Kidney epithelial cell (primary cell): ENCODE results near the gene ERICH4. TPM values are rescaled to one million over a fixed set of nuclear protein-coding genes. Genes with fewer than 3 reads are reported as not detected.

Experiments used
- DNase-seq: peaks from one replicate; pipeline ENCODE4 v3.0.0-alpha.2; 2010; ENCODE audit warnings: low read depth
- H3K27me3 ChIP-seq: 2 replicates; pipeline ENCODE4 v1.6.0; 2011; ENCODE audit warnings: low read length; ENCODE audit not compliant: control insufficient read depth, insufficient read depth
- H3K36me3 ChIP-seq: 2 replicates; pipeline ENCODE4 v1.5.1; 2011; ENCODE audit warnings: low read length; ENCODE audit not compliant: control insufficient read depth, insufficient read depth
- H3K4me3 ChIP-seq: 2 replicates; pipeline ENCODE4 v1.5.1; 2011; ENCODE audit warnings: low read depth, mild to moderate bottlenecking, control low read depth, low read length
- CTCF ChIP-seq: IDR thresholded peaks from 2 replicates; pipeline ENCODE4 v1.5.1; 2011; ENCODE audit warnings: mild to moderate bottlenecking, moderate library complexity, low read length, control low read depth, inconsistent platforms; ENCODE audit not compliant: insufficient read depth, poor library complexity, severe bottlenecking
- total RNA-seq: library from RNA; depleted of rRNA; stranded (reverse); fragments of >200 nt; gene quantifications from 2 replicates; pipeline ENCODE4 v1.2.3, GENCODE V29; 2015

ERICH4 gene
- total RNA-seq, 1 donor from 2014 or later: not detected

DNA sequence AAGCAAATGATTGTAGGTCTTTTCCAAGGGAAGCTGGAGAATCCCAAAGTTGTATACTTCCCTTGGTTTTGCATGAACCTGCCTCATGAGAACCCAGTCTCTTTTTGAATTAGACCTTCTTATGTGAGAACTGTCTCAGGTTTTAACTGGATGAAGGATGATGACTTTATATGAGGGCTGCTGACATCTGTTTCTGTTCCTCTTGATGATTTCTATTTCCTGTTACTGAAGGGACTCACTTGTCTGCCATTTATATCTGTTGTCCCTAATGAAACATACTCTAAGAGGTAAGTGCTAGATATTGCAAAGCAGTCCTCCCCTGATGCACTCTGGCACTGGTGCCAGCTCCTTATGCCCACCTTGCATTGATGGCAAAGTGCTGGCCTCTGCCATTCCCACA is 33.6 kb downstream of the ERICH4 start:
- TF ChIP-seq CTCF: no peak
- H3K27me3 ChIP-seq: no peaks in the 10 kb centered on the region
- no peaks in the 10 kb centered on the region for H3K36me3 ChIP-seq
- H3K4me3 ChIP-seq: no peak overlapping the region
- DNase-seq: no peak

GRCh38 chr19:41478171-41478570 is 35.2 kb downstream of the ERICH4 start:
- Histone ChIP-seq H3K36me3 (no peaks in the 10 kb centered on the region), H3K27me3 (no peaks in the 10 kb centered on the region), H3K4me3 (no peak overlapping the region)
- DNase-seq: no peak
- TF ChIP-seq CTCF: no peak

GRCh38 chr19:41478875-41479756 is 36.2 kb downstream of the ERICH4 start:
- H3K27me3 ChIP-seq: no peaks in the 10 kb centered on the region

GRCh38 chr19:41479757-41480191 is 36.8 kb downstream of the ERICH4 start:
- TF ChIP-seq CTCF: no peak
- Histone ChIP-seq H3K36me3 (no peaks in the 10 kb centered on the region), H3K27me3 (no peaks in the 10 kb centered on the region), H3K4me3 (no peak overlapping the region)
- DNase-seq: no peak

More at GRCh38 chr19:41478875-41479756, 36.2 kb downstream of the ERICH4 start:
- no peak for DNase-seq
- Histone ChIP-seq H3K4me3 (no peak overlapping the region), H3K36me3 (no peaks in the 10 kb centered on the region)
- no peak for TF ChIP-seq CTCF

GRCh38 chr19:41480336-41480735 is 37.4 kb downstream of the ERICH4 start:
- no peak for TF ChIP-seq CTCF
- DNase-seq: no peak

More at GRCh38 chr19:41480336-41480735, 37.4 kb downstream of the ERICH4 start:
- Histone ChIP-seq H3K36me3 (no peaks in the 10 kb centered on the region), H3K27me3 (no peaks in the 10 kb centered on the region), H3K4me3 (no peak overlapping the region)
